ENCODE data around the gene SORD. TPM values are rescaled to one million over a fixed set of nuclear protein-coding genes. Genes with fewer than 3 reads are reported as not detected.
"Not testable (repeated sequence)": the region's sequence is repeated elsewhere in the genome, so short reads cannot be mapped to it uniquely, and the experiment has no call there.

Gene SORD
- total RNA-seq, 1 donor from 2014 or later, result 20.4 TPM

GRCh38 chr15:45064386-45064785 is 41.4 kb downstream of the SORD start:
- intact Hi-C loops (cut with DNase I), result no loop called here
- no peaks in the 10 kb centered on the region for H3K36me3 ChIP-seq
- H3K27ac ChIP-seq, result no peak overlapping the region
- no peaks in the 10 kb centered on the region for H3K27me3 ChIP-seq
- DNase-seq (ENCODE audit: extremely low spot score in 2 of 2), result no peak
- TF ChIP-seq POLR2A (IDR thresholded peaks at IDR 0.05) (no peak), CTCF (IDR thresholded peaks at IDR 0.05) (no peak), POLR2AphosphoS5 (IDR thresholded peaks at IDR 0.05; ENCODE audit: insufficient read depth in 1 of 2, low read depth in 1 of 2) (no peak)
- no peak overlapping the region for H3K4me3 ChIP-seq
- H3K9me3 ChIP-seq, result no peaks in the 10 kb centered on the region
- no peaks in the 10 kb centered on the region for H3K4me1 ChIP-seq

DNA sequence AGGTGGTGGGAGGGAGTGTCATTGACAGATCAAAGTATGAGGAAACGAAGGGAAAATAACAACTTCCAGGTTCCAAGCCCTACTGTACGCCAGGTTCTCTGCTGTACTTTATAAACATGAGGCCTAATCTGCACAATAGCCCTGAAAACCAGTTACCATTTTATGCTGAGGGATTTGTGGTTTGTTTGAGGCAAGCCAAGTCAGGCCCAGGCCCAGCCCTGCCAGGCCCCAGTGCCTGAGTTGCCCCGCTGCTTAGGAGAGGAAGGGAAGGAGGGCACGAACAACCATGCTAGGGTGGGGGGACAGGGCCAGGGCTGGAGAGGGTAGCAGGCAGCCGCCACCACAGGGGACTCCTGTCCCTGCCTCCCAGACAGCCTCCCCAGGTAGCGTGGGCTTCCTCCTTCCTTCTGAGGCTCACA is 47.0 kb downstream of the SORD start:
- H3K27ac ChIP-seq; H3K4me1 ChIP-seq; intact Hi-C loops (cut with DNase I): not testable (repeated sequence)

GRCh38 chr15:45073602-45074001 is 50.6 kb downstream of the SORD start:
- H3K36me3 ChIP-seq; H3K4me3 ChIP-seq; H3K4me1 ChIP-seq; intact Hi-C loops (cut with DNase I); H3K27me3 ChIP-seq; DNase-seq (ENCODE audit: extremely low spot score in 2 of 2); H3K9me3 ChIP-seq; H3K27ac ChIP-seq: not testable (repeated sequence)

More for the DNA sequence above, 47.0 kb downstream of the SORD start:
- H3K4me3 ChIP-seq; H3K9me3 ChIP-seq; H3K36me3 ChIP-seq; H3K27me3 ChIP-seq; DNase-seq (ENCODE audit: extremely low spot score in 2 of 2): not testable (repeated sequence)

DNA sequence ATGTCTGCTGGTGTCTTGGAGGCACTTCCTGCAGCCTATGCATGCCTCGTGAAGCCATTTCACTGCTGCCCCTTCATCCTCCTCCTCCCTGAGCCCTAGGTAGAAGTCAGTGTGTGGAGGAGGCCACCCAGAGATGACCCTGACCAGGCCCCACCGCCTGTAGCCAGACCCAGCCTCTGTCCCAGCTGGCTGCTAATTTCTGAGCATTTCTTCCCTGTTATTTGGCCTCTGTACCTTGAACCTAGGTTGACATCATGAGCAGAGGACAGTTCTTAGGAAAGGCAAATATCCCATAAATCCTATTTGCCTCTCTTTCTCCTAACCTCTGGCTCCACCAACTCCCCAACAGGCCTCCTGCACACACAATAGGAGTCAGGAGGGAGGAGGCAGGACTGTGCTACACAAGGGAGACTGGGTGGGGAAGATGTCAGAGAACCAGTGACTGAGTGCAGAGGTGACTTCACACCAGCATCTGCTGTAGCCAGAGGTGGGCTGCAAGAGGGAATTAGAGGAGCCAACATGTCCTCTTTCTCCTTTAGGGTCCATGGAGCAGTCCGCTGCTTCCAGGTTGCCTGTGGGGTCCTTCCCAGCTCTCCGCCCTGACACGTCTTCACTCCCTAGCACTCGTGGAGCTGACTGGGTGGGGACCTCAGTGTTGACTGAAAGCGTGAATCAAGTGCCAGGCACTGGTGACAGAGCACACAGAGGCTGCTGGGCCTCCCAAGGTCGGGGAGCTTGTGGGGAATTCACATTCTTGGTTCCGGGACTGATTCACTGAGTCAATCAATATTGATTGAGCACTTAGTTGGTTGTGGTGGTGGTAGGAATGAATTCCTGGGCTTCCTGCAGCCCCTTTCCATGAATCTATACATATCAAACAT is 52.7 kb downstream of the SORD start:
- H3K9me3 ChIP-seq; H3K36me3 ChIP-seq; DNase-seq (ENCODE audit: extremely low spot score in 2 of 2); H3K27ac ChIP-seq; H3K4me3 ChIP-seq; H3K27me3 ChIP-seq; intact Hi-C loops (cut with DNase I); H3K4me1 ChIP-seq: not testable (repeated sequence)

DNA sequence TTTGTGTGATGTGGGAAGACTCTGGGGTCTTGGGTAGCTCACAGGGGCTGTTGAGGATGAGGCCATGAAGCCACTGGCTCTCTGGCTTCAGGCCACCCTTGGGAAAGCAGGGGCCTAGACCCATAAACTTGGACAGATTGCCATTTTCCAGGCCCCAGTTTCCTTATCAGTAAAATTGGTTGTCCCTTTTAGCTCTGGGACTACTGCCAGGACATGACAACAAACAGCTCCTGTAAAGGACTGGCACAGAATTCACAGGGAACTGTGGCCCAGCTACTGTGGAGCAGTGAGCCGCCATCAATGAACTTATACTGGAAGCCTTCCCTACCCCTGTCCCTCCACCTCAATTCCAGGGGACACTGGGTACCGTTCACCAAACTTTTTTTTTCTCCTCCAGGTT is 54.4 kb downstream of the SORD start:
- H3K9me3 ChIP-seq; H3K27ac ChIP-seq; H3K36me3 ChIP-seq; H3K4me1 ChIP-seq; DNase-seq (ENCODE audit: extremely low spot score in 2 of 2); intact Hi-C loops (cut with DNase I); H3K4me3 ChIP-seq; H3K27me3 ChIP-seq: not testable (repeated sequence)

DNA sequence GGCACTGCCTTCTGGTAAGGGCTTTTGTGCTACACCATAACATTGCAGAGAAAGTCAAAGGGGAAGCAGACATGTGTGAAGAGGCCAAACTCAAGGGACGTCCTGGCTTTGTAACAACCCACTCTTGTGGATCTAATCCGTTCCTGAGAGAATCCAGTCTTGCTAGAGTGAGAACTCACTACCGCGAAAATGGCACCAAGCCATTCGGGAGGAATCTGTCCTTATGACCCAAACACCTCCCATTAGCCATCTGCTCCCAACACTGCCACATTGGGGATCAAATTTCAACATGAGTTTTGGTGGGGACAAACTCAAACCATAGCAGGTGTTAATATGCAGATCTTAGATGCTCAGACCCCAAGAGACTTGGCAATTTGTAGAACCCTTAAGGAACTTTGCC is 56.2 kb downstream of the SORD start:
- H3K27me3 ChIP-seq; H3K4me1 ChIP-seq; H3K9me3 ChIP-seq; H3K4me3 ChIP-seq; intact Hi-C loops (cut with DNase I); H3K27ac ChIP-seq; DNase-seq (ENCODE audit: extremely low spot score in 2 of 2); H3K36me3 ChIP-seq: not testable (repeated sequence)

DNA sequence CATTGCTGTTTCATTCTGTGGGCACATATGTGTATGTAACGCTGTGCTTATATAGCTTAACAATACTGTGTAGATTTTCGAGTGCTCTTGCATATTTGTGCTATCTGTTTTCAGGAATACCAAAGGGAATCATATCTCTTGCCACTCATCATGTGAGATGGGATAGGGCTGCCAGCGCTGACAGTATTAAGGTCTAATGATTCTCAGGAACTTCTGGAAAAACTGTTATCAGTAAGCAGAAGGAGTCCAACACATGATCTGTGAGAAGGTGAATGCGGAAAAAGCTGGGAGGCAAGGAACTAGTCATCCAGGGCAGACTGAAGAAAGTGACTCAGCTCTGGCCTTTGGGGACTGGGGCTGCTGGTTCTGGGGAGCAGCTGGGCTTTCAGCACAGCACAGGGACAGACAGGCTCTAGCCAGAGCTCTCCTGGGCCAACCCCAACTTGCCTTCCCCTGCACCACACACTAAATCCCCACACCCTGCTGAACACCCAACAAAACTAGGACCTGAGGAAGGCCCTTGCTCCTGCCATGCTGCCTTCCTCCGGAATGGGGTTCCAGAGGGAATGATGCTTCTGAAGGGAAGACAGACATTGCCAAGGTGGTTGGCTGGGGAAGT is 56.7 kb downstream of the SORD start:
- intact Hi-C loops (cut with DNase I); H3K36me3 ChIP-seq; H3K4me1 ChIP-seq: not testable (repeated sequence)

GRCh38 chr15:45080593-45080992 is 57.6 kb downstream of the SORD start:
- H3K27ac ChIP-seq; H3K4me1 ChIP-seq; H3K36me3 ChIP-seq; intact Hi-C loops (cut with DNase I); H3K27me3 ChIP-seq; H3K4me3 ChIP-seq; H3K9me3 ChIP-seq; DNase-seq (ENCODE audit: extremely low spot score in 2 of 2): not testable (repeated sequence)

More for the DNA sequence above, 56.7 kb downstream of the SORD start:
- not testable (repeated sequence) for H3K27me3 ChIP-seq; DNase-seq (ENCODE audit: extremely low spot score in 2 of 2); H3K4me3 ChIP-seq; H3K27ac ChIP-seq; H3K9me3 ChIP-seq

- H3K9me3 ChIP-seq; H3K27ac ChIP-seq; DNase-seq (ENCODE audit: extremely low spot score in 2 of 2); H3K27me3 ChIP-seq; H3K36me3 ChIP-seq; H3K4me3 ChIP-seq; intact Hi-C loops (cut with DNase I); H3K4me1 ChIP-seq: not testable (repeated sequence)
Measured at GRCh38 chr15:45082412-45082811, 59.4 kb downstream of the SORD start.

All from vagina (tissue), 2 donors.